Duodenal mucosa (tissue), 2 donors: Measurements from ENCODE around the gene ARHGAP30.
"Not testable (repeated sequence)": the region's sequence is repeated elsewhere in the genome, so short reads cannot be mapped to it uniquely, and the experiment has no call there.

Experiments used
- H3K27ac ChIP-seq: one replicate; pipeline ENCODE4 v1.7.0; 2013; ENCODE audit warnings: low read depth, low read length
- H3K27me3 ChIP-seq, 2 donors: one replicate each; pipeline ENCODE4 v1.7.0; 2013; ENCODE audit warnings: low read length in 2 of 2, control low read depth in 1 of 2; ENCODE audit not compliant: insufficient read depth in 2 of 2, control insufficient read depth in 1 of 2
- H3K36me3 ChIP-seq, 2 donors: one replicate each; pipeline ENCODE4 v1.7.0; 2013; ENCODE audit warnings: low read length in 2 of 2, control low read depth in 1 of 2; ENCODE audit not compliant: insufficient read depth in 2 of 2, control insufficient read depth in 1 of 2
- H3K4me1 ChIP-seq, 2 donors: one replicate each; pipeline ENCODE4 v1.7.0; 2013; ENCODE audit warnings: low read length in 2 of 2, control low read depth in 1 of 2; ENCODE audit not compliant: insufficient read depth in 2 of 2, control insufficient read depth in 1 of 2
- H3K4me3 ChIP-seq, 2 donors: one replicate each; pipeline ENCODE4 v1.7.0; 2013; ENCODE audit warnings: low read length in 2 of 2, low read depth in 1 of 2
- H3K9ac ChIP-seq, 2 donors: one replicate each; pipeline ENCODE4 v1.7.0; 2013; ENCODE audit warnings: low read length in 2 of 2, low read depth in 1 of 2
- H3K9me3 ChIP-seq, 2 donors: one replicate each; pipeline ENCODE4 v1.7.0; 2013; ENCODE audit warnings: low read length in 2 of 2, control low read depth in 1 of 2; ENCODE audit not compliant: control insufficient read depth in 1 of 2

The ARHGAP30 gene

DNA sequence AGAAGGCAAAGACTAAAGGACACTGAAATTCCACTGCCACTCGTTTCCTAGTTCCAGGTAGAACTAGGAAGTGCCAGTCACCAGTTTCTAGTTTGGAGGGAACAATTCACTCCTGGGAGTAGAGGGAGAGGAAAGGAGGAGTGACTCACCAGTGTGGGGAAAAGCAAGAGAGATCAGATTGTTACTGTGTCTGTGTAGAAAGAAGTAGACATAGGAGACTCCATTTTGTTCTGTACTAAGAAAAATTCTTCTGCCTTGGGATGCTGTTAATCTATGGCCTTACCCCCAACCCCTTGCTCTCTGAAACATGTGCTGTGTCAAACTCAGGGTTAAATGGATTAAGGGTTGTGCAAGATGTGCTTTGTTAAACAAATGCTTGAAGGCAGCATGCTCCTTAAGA is 53.0 kb downstream of the ARHGAP30 start:
- H3K9ac ChIP-seq, H3K4me3 ChIP-seq, H3K27me3 ChIP-seq, H3K36me3 ChIP-seq, H3K9me3 ChIP-seq: not testable (repeated sequence)
- peak overlapping the region; percentile 8 for H3K27ac ChIP-seq
- H3K4me1 ChIP-seq: peaks cover 40 to 50% of the 10 kb centered on the region in 2 donors

DNA sequence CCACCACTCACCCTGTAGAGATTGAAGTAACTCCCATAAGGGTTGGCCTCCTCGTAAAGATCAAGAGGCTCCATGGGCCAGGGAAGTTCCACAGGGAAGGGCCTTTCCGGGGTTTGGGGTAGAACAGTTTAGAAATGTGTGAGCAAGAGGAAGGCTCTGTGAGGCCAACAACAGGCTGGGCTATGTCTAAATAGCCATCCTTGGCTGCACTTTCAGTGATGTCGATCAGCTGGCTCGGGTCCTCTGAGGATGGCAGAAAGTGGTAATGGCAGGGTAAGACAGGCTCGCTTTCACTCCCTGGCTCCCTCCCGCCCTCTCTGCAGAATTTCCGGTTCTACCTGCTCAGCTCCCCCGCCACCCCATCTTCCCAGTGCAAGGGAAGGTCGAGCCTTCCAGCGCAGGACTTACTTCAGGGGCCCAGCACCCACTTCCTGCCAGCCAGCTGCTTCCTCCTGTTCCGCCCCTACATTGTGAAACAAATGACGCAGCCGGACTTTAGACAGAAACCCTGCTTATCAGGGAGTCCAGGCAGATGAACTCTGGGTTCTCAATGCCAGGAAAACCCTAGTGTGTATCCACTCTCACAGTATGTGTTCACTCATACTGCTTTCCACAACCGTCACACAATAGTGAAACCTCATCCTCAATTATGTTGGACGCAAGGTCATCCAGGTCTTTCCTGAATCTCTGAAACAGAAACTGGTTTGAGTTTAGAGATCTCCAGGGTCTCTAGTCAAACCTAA is 56.0 kb downstream of the ARHGAP30 start:
- Histone ChIP-seq H3K27ac (peak overlapping the region; percentile 89), H3K9ac (peak overlapping the region; percentile 52 to 70), H3K4me3 (peak overlapping the region; percentile 58 to 71), H3K4me1 (peaks cover 32 to 38% of the 10 kb centered on the region in 2 donors), H3K27me3 (no peaks in the 10 kb centered on the region), H3K36me3 (no peaks in the 10 kb centered on the region), H3K9me3 (no peaks in the 10 kb centered on the region)

DNA sequence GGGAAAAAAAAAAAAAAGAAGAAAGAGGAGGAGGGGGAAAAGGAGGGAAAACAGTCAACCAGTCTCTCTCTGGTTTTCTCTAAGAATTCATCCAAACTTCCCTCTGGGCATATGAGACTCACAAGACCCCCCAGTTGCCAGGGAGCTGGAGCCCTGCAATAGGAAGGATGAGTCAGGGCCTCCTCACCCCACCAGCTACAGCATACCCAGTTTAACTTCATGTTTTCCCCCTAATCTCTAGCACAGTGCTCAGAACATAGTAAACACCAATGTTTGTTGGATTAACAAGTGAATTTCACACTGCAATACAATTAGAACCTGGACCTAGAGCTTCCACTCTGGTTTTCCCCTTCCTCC is 56.6 kb downstream of the ARHGAP30 start:
- H3K9me3 ChIP-seq: no peaks in the 10 kb centered on the region
- peak overlapping the region; percentile 52 to 70 for H3K9ac ChIP-seq
- no peaks in the 10 kb centered on the region for H3K27me3 ChIP-seq
- peak overlapping the region; percentile 89 for H3K27ac ChIP-seq
- no peaks in the 10 kb centered on the region for H3K36me3 ChIP-seq
- peak overlapping the region; percentile 58 to 71 for H3K4me3 ChIP-seq
- peaks cover 27 to 32% of the 10 kb centered on the region in 2 donors for H3K4me1 ChIP-seq

DNA sequence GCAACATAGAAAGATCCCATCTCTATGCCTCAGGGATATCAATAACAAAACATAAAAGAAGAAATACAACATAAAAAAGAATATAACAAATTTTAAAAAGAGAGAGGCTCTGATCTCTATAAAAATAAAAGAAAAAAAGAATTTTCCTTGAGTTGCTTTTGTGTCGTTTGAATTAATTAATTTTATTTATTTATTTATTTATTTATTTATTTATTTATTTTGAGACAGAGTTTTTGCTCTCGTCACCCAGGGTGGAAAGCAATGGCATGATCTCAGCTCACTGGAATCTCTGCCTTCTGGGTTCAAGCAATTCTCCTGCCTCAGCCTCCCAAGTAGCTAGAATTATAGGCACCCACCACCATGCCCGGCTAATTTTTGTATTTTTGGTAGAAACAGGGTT is 57.3 kb downstream of the ARHGAP30 start:
- no peak overlapping the region for H3K4me3 ChIP-seq
- H3K36me3 ChIP-seq: no peaks in the 10 kb centered on the region
- peaks cover 22 to 26% of the 10 kb centered on the region in 2 donors for H3K4me1 ChIP-seq
- H3K9ac ChIP-seq: no peak overlapping the region
- H3K9me3 ChIP-seq: no peaks in the 10 kb centered on the region
- no peak overlapping the region for H3K27ac ChIP-seq
- no peaks in the 10 kb centered on the region for H3K27me3 ChIP-seq

DNA sequence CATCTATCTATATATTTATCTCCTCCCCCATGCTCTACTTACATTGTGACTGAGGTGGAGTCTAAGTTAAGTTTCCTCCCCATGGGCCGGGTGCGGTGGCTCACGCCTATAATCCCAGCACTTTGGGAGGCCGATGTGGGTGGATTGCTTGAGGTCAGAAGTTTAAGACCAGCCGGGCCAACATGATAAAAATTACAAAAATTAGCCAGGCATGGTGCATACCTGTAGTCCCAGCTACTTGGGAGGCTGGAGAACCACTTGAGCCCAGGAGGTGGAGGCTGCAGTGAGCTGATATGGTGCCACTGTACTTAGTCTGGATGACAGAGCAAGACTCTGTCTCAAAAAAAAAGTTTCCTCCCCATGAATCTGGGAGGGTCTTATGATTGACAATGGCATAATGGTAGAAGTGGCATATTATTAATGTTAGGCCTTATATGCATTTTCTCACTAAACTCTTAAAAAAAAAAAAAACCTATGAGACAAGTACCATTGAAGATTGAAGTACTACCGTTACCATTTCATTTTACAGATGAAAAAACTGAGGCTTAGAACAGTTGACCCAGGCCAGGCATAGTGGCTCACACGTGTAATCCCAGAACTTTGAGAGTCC is 60.0 kb downstream of the ARHGAP30 start:
- H3K4me1 ChIP-seq: peaks cover 22 to 32% of the 10 kb centered on the region in 2 donors
- H3K9ac ChIP-seq: no peak overlapping the region
- no peaks in the 10 kb centered on the region for H3K9me3 ChIP-seq
- no peak overlapping the region for H3K4me3 ChIP-seq
- no peaks in the 10 kb centered on the region for H3K27me3 ChIP-seq
- no peak overlapping the region for H3K27ac ChIP-seq
- H3K36me3 ChIP-seq: no peaks in the 10 kb centered on the region

DNA sequence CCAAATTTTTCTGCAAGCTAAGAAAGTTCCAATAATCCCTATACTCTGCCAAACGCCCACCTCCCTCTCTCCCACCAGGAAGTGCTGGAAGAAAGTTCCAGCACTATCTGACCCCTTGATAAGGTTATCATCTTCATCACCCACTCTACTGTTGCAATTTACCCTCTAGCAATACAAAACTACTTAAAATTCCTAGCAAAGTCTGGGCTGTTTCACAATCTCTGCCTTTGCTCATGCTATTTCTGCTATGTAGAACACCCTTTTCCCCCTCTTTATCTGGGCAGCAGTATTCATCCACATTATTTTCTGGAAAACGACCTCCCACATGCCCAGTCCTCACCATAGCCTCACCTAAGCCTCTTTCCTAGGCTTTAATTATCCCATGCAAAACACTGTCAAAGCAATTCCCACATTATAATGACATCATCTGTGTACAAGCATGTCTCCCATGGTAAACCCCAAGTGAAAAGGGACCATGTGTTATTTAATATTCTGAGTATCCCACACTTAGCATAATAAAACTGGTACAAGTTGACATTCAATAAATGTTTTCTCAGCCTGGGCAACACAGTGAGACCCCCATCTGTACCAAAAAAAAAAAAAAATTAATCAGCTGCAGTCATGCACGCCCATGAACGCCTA is 60.7 kb downstream of the ARHGAP30 start:
- Histone ChIP-seq H3K36me3 (no peaks in the 10 kb centered on the region), H3K9ac (no peak overlapping the region), H3K9me3 (no peaks in the 10 kb centered on the region), H3K27ac (no peak overlapping the region), H3K4me1 (peaks cover 16 to 27% of the 10 kb centered on the region in 2 donors), H3K27me3 (no peaks in the 10 kb centered on the region), H3K4me3 (no peak overlapping the region)

DNA sequence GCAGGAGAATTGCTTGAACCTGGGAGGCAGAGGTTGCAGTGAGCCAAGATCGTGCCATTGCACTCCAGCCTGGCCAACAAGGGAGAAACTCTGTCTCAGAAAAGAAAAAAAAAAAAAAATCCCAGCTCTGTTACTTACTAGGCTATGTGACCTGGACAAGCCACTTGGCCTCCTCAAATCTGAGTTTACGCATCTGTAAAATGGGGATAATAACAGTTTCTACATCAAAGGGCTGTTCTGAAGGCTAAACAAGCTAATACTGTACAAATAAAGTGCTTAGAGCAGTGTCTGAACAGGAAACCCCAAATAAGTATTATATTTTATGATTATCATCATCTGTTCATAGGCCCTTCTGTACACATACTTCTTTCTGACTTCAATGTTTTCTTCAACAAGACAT is 62.3 kb downstream of the ARHGAP30 start:
- H3K27me3 ChIP-seq: no peaks in the 10 kb centered on the region
- no peaks in the 10 kb centered on the region for H3K9me3 ChIP-seq
- H3K4me1 ChIP-seq: peaks cover 5 to 18% of the 10 kb centered on the region in 2 donors
- H3K4me3 ChIP-seq: no peak overlapping the region
- no peak overlapping the region for H3K9ac ChIP-seq
- no peaks in the 10 kb centered on the region for H3K36me3 ChIP-seq
- H3K27ac ChIP-seq: no peak overlapping the region

DNA sequence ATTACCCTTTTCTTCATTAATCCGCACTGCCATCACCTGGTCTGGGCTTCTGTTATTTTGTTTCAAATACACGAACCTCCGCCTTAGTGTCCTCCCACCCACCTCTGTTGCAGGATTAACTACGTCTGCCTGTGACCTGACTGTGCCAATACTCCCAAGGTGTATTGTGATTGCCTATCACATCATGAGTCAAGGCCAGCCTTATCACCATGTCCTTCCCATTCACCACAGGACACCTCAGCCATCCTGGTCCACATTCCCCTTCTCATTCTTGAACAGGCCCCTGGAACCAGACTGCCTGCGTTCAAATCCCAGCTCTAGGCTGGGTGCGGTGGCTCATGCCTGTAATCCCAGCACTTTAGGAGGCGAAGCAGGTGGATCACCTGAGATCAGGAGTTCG is 63.1 kb downstream of the ARHGAP30 start:
- Histone ChIP-seq H3K9me3 (no peaks in the 10 kb centered on the region), H3K4me1 (peaks cover 3 to 19% of the 10 kb centered on the region in 2 donors), H3K27ac (no peak overlapping the region), H3K36me3 (no peaks in the 10 kb centered on the region), H3K4me3 (no peak overlapping the region), H3K27me3 (no peaks in the 10 kb centered on the region), H3K9ac (no peak overlapping the region)

DNA sequence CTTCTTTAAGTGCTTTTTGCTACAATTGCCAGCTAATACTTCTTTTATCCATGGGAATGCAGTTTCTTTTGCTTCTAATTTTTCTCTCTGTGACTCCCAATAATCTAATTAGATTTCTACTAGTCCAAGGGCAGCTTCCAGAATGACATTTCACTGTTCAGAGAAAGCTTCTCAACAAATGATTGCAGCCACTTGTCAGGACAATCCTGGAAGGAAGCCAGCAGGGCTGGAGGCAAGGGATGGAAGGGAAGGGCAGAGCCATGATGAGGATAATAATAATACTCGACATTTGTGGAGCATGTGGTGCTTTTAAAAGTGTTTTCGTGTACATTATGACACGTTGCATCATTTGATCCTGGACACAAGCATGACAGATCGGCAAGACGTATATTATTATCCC is 68.2 kb downstream of the ARHGAP30 start:
- Histone ChIP-seq H3K27me3 (no peaks in the 10 kb centered on the region), H3K4me1 (peaks cover 19 to 32% of the 10 kb centered on the region in 2 donors), H3K9ac (peak overlapping the region in 1 of 2 donors; percentile 21), H3K9me3 (no peaks in the 10 kb centered on the region), H3K36me3 (peaks cover 22 to 35% of the 10 kb centered on the region in 2 donors), H3K27ac (no peak overlapping the region), H3K4me3 (no peak overlapping the region)

DNA sequence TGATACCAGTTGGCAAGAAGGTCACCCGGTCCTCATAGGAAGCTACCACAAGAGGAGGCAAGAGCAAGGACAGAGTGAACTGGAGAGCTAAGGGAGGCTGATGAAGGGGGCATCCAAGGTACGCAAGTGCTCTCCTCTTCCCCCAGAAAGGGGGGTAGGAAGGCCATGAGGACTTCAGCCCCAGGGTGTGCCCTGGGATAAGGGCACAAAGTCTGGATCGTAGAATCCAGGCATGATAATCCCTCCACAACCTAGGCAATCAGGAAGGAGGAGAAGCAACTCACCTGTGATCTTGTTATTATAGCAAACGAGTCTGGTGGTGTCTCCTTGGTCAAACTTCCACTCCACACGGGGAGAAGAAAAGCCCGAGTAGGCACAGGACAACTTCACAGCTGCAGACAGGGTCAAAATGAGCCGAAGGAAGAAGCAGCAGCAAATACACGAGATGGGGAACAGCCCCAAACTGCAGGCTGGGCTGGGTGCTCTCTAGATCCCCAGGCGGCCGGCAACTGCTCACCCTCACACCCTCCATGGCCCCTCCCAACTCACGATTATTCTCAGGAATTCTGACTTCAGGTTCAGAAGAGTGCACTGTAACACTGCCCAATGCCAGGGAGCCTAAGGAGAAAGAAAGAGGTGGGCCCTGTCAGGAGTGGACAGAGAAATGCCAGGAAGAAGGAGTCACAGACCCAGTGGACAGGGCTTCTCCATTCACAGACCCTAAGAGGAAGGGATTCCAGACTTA is 68.8 kb downstream of the ARHGAP30 start:
- no peak overlapping the region for H3K27ac ChIP-seq
- no peak overlapping the region for H3K4me3 ChIP-seq
- H3K36me3 ChIP-seq: peaks cover 22 to 40% of the 10 kb centered on the region in 2 donors
- H3K4me1 ChIP-seq: peaks cover 19 to 27% of the 10 kb centered on the region in 2 donors
- no peaks in the 10 kb centered on the region for H3K27me3 ChIP-seq
- no peaks in the 10 kb centered on the region for H3K9me3 ChIP-seq
- H3K9ac ChIP-seq: peak overlapping the region in 1 of 2 donors; percentile 21
